Measurements from ENCODE around the gene GRIN3A.

DNA sequence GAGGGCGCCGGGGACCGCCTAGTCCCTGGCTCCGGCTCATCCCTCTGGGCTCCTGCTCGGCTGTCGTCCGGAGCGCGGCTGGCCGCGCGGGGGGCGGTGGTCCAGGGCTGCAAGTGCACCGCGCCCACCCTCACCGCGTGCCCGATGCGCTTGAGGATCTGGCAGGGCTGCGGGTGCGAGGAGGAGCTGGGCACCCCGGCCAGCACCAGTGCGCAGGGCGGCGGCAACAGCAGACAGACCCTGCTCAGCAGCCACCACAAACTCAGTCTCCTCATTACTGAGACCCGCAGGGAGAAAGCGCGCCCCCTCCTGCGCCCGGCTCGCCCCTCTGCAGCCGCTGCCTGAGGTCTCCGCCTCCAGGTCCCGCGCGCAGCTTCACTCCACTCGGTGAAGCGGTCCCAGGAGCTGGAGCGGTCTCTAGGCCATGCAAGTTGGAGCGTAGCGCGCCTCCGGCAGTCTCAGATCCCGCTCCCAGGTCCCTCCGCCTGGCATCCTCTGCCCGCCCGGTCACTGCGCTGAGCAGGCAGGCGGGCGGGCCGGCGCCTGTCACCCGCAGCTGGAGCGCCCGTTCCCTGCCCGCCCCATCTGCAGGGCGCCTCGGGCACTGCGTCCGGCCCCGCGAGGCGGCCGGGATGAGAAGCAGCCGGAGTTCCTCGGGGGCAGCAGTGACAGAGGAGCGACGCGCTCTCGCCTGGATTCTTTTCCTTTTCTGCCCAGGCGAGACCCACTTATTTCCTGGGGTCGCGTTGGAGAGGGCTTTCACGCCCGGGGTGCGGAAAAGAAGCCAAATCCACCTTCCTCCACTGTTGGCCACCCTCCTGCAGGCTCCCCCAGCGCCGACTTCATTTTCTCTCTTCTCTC lies 512 bp downstream of the GRIN3A start:
- TF ChIP-seq, protein P1, sequence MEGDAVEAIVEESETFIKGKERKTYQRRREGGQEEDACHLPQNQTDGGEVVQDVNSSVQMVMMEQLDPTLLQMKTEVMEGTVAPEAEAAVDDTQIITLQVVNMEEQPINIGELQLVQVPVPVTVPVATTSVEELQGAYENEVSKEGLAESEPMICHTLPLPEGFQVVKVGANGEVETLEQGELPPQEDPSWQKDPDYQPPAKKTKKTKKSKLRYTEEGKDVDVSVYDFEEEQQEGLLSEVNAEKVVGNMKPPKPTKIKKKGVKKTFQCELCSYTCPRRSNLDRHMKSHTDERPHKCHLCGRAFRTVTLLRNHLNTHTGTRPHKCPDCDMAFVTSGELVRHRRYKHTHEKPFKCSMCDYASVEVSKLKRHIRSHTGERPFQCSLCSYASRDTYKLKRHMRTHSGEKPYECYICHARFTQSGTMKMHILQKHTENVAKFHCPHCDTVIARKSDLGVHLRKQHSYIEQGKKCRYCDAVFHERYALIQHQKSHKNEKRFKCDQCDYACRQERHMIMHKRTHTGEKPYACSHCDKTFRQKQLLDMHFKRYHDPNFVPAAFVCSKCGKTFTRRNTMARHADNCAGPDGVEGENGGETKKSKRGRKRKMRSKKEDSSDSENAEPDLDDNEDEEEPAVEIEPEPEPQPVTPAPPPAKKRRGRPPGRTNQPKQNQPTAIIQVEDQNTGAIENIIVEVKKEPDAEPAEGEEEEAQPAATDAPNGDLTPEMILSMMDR (IDR thresholded peaks at IDR 0.05), result no peak
- TF ChIP-seq POLR2AphosphoS5 (IDR thresholded peaks at IDR 0.05; ENCODE audit: low read depth, low read length), result no peak

All from Panc1 (cell line).